ENCODE measurements around the gene MUCL3.

The MUCL3 gene

DNA sequence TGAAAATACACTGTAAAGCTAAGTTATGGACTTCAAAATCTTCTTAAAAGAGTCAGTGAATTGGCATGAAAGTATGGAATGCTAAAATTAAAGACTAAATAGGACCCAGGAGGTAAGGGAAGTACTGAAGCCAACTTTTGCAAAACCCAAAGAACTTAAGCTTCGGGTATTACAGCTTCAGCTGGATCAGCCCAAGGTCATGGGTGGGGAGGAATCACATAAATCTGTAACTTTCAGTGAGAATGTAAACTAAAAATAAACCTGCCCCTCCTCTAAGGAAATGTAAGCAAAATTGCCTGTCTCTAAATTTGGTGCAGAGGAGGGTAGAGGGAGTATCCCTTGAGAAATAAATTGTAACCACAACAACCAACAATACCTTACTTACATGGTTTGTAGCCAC lies 38.4 kb downstream of the MUCL3 start:
- TF ChIP-seq, protein P1, sequence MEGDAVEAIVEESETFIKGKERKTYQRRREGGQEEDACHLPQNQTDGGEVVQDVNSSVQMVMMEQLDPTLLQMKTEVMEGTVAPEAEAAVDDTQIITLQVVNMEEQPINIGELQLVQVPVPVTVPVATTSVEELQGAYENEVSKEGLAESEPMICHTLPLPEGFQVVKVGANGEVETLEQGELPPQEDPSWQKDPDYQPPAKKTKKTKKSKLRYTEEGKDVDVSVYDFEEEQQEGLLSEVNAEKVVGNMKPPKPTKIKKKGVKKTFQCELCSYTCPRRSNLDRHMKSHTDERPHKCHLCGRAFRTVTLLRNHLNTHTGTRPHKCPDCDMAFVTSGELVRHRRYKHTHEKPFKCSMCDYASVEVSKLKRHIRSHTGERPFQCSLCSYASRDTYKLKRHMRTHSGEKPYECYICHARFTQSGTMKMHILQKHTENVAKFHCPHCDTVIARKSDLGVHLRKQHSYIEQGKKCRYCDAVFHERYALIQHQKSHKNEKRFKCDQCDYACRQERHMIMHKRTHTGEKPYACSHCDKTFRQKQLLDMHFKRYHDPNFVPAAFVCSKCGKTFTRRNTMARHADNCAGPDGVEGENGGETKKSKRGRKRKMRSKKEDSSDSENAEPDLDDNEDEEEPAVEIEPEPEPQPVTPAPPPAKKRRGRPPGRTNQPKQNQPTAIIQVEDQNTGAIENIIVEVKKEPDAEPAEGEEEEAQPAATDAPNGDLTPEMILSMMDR (conservative IDR thresholded peaks at IDR 0.05): no peak
- no peak for TF ChIP-seq ZFX (IDR thresholded peaks at IDR 0.05)
- no peak overlapping the region for H3K27ac ChIP-seq

- TF ChIP-seq, protein P1 (conservative IDR thresholded peaks at IDR 0.05): no peak
- TF ChIP-seq ZFX (IDR thresholded peaks at IDR 0.05): no peak
- no peak overlapping the region for H3K27ac ChIP-seq
Observed at GRCh38 chr6:30979690-30980089, 38.9 kb downstream of the MUCL3 start.

- TF ChIP-seq, protein P1 (conservative IDR thresholded peaks at IDR 0.05): no peak; the same call in 1 of the 2 replicates
- no peak for TF ChIP-seq ZFX (IDR thresholded peaks at IDR 0.05)
- H3K27ac ChIP-seq: peak overlapping the region; percentile 49
Observed at GRCh38 chr6:30981942-30982772, 41.4 kb downstream of the MUCL3 start.

- TF ChIP-seq ZFX (IDR thresholded peaks at IDR 0.05): no peak
- TF ChIP-seq, protein P1 (conservative IDR thresholded peaks at IDR 0.05): no peak
- peak within 1 kb of the TSS; percentile 49 for H3K27ac ChIP-seq
Observed at GRCh38 chr6:30983439-30983838, 42.7 kb downstream of the MUCL3 start, which contains the start of gene MUC21. TSS of gene MUC21 (plus strand) at chr6:30983718. CDS start at chr6:30983959, 241 bp downstream.

DNA sequence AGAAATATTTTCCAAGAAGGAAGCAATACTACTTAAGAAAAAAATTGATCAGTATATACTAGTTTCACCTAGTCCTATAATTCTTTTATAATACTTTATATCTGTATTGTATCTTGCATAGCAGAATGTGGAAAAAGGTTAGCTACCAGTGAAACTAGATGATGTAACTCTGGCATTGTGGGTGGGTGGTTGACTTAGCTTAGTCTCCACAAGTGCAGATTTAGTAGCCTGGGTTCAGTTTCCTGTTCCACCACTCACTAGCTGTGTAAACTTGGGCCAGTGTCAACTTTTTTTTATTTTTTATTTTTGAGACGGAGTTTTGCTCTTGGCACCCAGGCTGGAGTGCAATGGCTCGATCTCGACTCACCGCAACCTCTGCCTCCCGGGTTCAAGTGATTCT lies 44.7 kb downstream of the MUCL3 start:
- no peak overlapping the region for H3K27ac ChIP-seq
- TF ChIP-seq, protein P1 (conservative IDR thresholded peaks at IDR 0.05): no peak
- no peak for TF ChIP-seq ZFX (IDR thresholded peaks at IDR 0.05)

- no peak for TF ChIP-seq ZFX (IDR thresholded peaks at IDR 0.05)
- TF ChIP-seq, protein P1 (conservative IDR thresholded peaks at IDR 0.05): no peak
- H3K27ac ChIP-seq: no peak overlapping the region
Observed at GRCh38 chr6:30987304-30987703, 46.5 kb downstream of the MUCL3 start.

GRCh38 chr6:30988209-30988825 lies 47.5 kb downstream of the MUCL3 start:
- H3K27ac ChIP-seq: no peak overlapping the region
- TF ChIP-seq, protein P1 (conservative IDR thresholded peaks at IDR 0.05): no peak
- TF ChIP-seq ZFX (IDR thresholded peaks at IDR 0.05): no peak

Data from C4-2B (cell line).